NCI-H2227 (cell line): ENCODE data around the gene ROBO2.

Experiments
- DNase-seq: peaks from one replicate; lab custom pipeline; 2025; ENCODE audit not compliant: unreplicated experiment; lab: John Stamatoyannopoulos, UW

ROBO2 gene

DNA sequence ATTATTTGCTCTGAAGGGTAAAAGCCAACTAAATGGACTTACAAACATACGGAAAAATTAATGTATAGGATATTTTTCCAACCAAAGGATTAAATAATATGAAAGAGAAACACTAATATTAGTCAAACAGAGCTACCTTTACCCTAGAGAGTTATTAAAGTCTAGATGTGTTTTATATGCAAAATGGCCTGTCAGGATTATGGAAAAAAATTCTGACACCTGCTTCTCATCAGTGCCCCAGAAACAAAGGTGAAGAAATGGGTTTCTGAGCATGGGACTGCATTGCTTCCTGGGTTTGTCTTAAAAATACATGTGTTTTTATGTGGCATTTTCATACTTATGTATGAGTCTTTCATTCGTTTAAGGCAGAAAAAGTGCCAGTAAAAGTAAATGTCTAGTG lies 148.3 kb downstream of the ROBO2 start:
- no peak for DNase-seq

DNA sequence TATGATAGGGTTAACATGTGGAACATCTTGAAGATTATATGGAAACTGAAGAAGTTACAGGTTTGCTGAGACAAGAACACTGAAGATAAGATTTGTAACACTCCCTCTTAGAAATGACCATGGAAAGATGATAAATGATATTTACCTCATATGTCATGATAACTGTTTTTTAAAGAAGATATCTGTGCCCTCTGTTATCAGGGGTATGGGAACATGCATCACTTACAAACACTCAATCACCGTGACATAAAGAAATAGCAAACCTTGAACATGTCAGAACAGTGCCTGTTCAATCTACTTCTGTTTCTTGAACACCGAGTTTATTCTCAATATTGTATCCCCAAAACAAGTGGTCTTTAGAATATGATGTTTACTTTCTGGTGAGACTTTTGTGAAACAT lies 149.4 kb downstream of the ROBO2 start:
- DNase-seq, result no peak

DNA sequence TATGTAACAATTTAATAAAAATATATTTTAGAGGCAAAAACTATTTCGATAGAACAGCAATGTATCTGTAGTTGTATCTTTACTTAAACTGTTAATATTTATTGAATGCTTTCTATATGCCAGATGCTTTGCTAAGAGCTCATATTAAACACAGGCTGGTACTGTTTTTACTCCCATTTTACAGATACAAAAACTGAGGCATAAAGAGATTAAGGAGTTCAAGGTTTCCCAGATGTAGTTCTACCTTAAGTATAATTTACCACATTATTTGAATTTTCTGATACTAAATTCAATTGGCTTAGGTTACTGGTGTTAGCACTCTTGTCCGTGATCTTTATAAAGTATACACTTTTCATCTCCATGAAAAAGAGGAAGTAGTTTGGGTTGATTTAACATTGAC lies 149.8 kb downstream of the ROBO2 start:
- no peak for DNase-seq

DNA sequence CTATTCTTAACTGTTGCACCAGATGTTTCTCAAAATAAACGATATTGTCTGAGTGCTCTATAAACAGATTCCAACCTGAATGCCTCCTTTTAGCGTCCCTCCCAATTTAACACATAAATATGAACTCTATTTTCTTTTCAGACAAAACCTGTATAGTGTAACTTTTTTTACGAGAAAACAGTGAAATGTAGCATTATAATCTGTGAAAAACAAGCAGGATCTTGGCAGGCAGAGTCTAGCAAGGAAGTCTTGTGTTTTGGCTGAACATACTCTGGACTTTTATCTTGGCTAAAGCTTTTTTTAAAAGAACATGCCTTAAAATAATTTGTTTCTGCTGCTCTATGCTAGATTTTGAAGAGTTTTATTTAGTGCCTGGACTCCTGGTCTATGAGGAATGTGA lies 150.5 kb downstream of the ROBO2 start:
- DNase-seq, result no peak

DNA sequence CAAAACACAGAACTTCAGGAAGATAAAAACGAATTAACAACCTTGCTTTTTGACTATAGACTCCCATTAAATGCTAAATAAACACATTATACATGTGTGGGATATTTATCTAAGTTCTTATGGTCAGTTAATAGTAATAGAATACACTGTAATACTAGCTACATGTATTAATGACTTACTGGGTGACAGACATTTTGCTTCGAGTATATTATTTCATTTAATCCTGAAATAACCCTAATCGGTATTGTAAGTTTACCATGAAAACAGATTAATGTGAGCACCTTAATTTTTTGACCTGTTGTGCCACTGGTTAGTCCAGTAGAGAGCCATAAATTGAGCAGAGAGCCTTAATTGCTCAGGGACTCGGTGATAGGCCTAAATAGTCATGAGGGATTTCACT lies 151.1 kb downstream of the ROBO2 start:
- no peak for DNase-seq

DNA sequence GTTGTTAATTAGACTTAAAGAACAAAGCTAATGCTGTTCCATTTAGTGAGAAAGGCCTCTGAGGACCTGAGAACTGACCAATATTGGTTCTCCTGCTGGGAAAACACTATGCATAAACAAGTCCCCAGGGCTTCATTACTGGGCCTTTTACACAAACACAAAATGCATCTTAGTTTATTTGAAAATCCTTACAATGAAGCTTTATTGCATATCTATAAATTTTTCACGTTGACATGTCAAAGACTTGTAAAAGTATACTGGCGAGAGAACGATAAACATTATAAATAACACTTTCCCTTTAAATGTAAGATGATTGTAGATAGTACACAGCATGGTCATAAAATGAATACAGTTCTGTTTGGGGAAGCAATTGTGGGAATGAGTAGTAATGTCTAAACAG lies 151.7 kb downstream of the ROBO2 start:
- DNase-seq, result no peak

DNA sequence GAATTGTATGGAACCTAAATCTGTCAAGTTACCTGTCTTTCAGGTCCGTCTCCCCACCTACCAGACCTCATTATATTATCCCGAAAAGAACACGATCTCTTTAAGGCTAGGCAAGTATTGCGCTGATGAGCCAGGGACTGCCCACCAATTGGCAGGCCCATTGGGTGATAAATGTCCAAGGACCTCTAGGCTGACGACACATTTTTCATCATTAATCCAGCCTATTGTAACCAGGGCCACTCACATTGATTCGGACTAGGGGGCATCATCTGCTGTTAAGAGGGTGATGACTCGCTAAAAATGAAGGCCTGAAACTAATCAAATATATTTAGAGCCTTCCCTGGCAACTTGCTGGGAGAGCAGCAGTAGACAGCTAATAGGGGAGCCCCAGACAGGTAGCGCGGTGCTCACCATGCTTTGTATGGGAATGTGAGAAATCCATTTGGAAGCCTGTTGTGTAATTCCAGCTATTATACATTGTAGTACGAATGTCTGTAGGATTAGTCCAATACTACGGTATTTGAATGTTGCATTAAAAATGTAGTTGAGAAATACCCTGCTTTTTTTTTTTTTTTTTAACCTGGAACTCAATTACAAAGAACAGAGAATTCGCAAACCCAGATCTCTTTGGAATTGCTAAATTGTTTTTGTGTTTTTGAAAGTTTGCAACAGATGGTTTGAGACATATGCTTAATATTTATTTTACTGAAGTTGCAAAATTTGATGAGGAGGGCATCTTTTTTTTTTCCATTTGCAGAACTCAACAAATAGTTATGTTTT lies 156.1 kb downstream of the ROBO2 start:
- DNase-seq, result no peak

DNA sequence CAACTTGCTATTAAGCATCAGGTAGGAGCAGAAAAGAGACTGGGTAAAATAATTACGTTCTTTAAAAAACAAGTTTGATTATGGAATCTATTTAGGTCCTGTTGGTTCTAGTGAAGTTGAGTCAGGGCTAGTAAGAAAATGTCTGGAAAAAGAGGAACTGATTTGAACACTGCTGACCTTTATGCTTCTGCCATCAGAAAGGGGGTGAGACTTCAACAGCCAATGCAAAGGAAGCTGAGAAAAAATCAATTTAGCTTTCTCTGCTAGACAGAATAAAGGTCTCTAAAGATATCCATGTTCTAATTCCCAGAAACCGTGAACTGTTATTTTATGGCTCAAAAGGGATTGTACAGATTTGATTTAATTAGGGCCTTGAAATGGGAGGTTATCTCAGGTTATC lies 157.5 kb downstream of the ROBO2 start:
- DNase-seq, result no peak

DNA sequence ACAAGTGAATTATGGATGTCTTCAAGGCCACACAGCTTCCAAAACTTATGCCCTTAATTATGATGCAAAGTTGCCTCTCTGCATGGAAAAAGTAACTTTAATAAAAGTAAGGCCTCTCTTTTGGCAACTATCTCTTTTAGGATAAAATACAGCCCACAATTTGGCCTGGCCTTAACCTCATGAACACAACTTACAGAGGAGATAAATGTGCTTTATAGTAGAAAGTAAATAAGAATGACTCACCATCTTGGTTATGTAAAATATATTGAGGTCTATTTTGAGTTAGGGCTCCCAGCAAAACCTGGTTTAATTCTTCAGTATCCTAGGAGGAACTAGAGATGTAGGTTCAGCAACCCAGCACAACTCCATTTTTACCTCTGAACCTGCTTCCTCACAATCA lies 164.0 kb downstream of the ROBO2 start:
- DNase-seq, result no peak

DNA sequence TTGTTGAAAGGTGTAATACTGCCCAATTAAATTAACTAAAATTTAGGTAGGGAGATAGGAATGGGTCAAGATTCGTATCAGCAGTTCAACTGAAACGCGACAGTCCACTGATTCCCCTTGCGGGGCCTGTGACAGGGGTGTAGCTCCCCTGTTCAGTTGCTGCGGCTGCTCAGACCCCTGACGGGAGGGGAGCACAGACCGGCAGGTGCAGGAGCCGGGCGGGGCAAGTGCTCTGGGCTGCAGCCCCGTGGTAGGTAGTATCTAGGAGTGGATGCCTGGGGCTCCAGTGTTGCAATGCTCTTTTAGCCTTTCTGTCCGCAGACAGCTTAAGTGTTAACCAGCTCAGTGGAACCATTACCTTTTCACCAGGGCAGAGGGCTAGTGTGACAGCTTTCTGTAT lies 164.9 kb downstream of the ROBO2 start:
- DNase-seq, result no peak

DNA sequence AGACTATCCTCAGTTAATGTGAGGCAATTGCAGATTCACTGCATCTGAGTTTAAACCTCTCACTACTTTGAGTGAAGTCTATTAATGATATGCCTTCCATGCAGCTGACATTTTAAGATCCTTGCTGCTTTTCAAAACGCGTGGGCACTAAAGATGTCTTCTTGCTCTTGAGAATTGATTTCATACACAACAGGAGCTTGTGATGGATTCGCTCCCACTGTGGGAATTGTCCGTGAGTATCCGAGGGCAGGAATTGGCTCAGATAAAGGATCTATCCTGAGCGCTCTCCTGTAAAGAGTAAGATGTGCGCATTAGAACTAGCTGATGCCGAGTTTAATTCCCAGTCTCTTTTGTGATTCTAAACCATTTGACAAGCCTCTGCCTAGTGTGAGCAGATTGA lies 167.9 kb downstream of the ROBO2 start:
- DNase-seq, result no peak

DNA sequence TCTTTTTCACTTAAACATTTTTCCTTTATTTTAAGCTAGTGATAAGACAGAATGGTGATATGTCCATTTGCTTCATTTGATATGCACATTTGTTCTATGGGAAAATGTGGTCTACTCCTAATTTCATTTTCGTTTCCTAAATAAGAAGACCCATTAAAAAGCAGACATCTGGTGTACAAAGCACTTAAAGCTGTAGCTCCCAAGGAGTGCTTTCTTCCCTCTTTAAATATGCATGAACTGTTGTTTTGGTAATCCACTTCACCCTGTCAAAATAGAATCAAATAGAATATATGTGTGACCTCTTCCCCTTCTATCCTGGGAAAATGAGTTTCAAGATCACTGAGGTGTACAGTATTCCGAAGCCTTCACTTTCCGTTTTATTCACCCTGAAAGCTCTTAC lies 182.8 kb downstream of the ROBO2 start:
- DNase-seq, result no peak

DNA sequence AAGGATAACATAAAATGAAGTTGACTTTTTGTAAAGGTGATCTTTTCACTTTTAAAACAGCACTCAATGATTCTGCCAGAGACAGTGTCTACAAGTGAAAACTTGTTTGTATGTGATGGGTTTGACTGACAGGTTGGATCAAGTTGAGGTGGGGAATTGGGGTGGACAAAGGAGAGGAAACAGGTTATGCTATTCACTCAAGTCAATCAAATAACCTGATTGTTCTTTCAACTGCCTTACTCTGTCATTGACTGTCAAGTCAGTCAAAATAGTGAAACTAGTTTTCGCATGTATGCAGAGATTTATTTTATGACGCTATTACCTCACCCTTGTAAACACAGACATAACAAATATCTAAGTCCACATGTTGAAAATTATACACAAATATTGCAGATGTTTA lies 187.7 kb downstream of the ROBO2 start:
- no peak for DNase-seq

DNA sequence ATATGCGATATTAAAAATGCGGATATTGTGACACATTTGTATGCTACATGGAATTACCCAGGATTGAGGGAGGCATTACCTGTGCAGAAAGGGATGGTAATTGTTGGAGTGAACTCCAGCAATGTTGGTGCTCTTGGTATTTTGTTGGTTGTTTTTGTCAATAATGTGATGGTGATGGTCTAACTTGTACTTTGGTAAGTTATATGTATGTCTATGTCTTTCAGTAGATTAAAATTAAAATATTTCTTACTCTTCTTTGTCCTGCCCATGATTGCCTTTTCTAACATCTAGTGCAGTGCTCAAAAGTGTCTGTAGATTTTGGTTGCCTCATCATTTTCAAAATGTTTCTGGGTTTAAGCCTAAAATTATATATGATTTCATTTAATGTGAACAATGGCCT lies 192.7 kb downstream of the ROBO2 start:
- DNase-seq, result no peak

DNA sequence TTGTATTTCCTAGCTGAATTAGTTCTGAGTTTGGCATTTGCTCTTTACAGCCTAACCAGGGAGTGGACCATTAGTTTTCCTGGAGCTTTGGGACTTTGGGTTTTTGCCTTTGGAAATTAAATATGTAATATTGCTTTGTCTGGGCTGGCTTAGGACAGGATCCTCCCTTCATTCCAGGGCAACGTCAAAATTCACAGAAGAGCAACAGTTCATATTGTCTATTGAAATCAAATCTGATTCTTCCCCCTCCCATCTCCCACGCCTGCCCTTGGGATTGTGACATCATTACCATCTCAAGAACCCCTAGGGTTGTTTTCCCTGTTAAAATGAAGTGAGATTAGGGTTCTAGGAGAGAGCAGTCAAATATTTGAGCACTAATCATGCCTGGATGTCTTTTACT lies 194.1 kb downstream of the ROBO2 start:
- no peak for DNase-seq

DNA sequence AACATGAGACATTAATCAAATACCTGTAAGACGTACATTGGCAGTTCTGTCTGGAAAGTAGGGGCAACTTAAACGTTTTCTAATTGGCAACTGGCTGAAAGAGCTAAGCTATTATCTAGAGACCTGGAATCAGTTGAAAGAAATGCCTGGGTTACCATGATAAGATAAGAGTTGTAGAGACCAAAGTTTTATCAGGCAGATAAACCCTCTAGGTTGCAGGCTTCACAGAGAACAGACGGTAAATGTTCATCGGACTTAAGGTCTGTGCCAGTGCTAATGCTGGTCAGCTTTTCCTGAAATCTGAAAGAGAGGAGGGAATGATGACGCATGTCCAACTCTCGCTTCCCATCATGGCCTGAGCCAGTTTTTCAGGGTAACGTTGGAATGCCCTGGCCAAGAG lies 196.2 kb downstream of the ROBO2 start:
- DNase-seq, result no peak

DNA sequence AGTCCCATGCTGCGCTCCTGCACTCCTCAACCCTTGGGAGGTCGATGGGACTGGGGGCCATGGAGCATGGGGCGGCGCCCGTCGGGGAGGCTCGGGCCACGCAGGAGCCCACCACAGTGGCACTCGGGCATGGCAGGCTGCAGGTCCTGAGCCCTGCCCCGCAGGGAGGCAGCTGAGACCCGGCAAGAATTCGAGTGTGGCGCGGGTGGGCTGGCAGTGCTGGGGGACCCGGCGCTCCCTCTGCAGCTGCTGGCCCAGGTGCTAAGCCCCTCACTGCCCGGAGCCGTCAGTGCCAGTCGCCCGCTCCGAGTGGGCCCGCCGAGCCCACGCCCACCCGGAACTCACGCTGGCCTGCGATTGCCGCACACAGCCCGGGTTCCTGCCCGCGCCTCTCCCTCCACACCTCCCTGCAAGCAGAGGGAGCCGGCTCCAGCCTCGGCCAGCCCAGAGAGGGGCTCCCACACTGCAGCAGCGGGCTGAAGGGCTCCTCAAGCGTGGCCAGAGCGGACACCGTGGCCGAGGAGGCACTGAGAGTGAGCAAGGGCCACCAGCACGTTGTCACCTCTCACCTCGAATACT lies 200.3 kb downstream of the ROBO2 start:
- DNase-seq, result no peak

DNA sequence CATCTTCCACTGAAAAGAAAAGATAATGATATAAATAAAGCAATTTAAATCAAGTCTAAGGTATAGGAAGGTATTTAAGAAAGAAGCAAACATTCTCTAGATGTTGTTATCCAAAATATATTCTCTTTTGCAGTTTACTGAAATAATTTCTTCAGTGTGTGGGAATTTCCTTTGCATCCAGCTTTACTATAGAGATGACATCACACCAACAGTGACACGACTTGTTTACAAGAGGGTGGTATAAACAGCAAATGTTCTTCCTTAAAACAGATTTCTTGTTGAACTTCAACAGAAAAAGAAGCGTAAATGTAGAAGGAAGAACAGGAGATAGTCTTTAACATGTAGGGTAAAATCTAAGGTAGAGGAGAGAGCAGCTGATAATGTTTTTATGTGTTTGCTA lies 202.5 kb downstream of the ROBO2 start:
- DNase-seq, result no peak

DNA sequence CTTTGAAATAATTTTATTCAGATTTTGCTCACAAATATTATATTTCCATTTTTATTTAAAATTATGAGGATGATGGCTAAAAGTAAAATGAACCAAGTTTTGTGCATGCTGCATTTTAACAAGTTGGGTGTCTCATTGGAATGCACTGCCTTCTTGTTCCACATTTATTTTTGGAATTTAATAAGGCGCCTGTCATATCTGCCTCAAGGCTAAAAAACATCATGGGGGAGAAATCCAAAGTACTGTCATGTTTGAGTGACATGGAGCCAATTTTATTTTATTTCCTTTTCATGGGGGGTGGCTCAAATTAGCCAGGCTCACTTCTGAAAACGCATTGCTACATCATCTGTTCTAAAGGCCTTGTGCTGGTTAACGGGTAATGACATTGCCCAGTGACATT lies 205.1 kb downstream of the ROBO2 start:
- DNase-seq, result no peak

DNA sequence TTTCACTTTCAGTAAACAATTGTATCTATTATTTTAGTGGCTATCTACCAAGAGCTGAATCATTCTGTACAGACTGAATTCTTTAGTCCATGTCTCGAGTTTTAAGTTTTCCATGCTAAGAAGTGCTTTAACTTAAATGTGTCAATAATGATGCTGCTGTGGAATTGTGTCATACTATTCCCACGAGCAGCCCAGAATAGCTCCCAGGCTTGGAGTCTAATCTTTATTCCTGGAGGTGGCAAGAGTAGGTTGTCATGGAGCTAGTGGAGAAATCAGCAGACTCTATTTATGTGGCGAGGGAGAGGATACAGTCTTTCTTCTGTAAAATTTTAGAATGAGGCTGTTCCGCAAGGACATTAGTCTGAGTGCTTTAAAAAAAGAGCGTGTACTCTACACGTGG lies 207.2 kb downstream of the ROBO2 start:
- DNase-seq, result no peak

DNA sequence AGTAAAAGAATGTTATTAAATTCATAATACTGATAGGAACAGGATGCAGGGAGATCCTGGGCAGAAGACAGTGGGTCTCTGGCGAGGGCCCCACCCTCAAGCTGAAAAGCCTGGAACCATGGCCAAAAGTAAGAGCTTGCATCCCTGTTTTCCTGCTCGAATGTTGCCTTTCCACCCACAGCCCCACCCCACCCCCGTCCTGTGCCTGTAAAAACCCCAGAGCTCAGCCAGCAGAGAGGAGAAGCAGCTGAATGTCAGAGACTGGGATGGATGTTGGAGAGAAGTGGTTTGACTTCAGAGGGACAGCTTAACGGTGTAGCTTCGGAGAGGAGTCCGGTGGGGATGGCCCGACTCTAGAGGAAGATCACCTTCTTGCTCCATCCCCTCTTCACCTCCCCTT lies 207.9 kb downstream of the ROBO2 start:
- DNase-seq, result no peak

DNA sequence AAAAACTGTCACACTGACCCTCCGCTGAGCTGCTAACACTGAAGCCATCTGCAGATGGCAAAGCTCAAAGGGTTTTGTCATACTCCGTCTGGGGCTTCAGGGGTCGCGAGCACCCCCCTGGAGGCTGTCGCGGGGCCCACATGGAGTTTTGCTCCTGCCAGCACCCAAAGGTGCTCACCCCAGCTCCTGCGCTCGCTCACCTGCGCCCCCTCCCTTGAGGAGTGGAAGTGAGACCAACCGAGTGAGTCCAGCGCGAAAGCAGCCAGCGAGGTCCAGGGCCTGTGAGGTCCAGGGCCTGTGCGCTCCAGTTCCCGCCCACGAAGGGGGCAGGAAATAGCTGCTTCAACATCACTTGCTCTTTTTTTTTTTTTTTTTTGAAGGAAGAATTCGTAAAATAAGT lies 208.5 kb downstream of the ROBO2 start:
- no peak for DNase-seq

DNA sequence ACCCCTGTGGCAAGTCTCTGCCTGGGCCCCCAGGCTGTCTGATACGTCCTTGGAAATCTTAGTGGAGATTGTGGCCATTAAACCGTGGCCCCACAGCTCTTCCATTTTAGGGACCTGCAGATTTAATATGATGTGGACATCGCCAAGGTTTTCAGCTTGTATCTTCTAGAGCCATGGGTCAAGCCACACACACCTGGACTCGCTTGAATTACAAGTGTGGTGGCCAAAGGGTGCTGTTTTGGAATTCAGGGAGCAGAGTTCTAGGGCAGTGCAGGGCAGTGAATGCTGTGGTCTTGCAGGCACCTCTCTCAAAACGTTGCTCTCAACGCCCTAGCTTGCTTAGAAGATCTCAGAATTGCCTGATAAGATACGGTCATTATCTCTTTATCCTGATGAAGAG lies 211.2 kb downstream of the ROBO2 start:
- DNase-seq, result no peak
